PC-3 (cell line): ENCODE results near the gene TRIOBP. TPM values are rescaled to one million over a fixed set of nuclear protein-coding genes. Genes with fewer than 3 reads are reported as not detected.

ENCODE experiments used
- ATAC-seq: fragments of 200-7000 bp; cut with Tn5 transposase; 2 replicates; pipeline ENCODE4 v1.9.1; 2020; ENCODE audit warnings: mild to moderate bottlenecking, moderate library complexity
- BruUV-seq: library from RNA; stranded (reverse); fragments of 400-500 nt; replicated peaks from 2 replicates; lab custom pipeline; 2021; lab: Mats Ljungman, UMichigan
- CTCF ChIA-PET: fragments of 300-600 bp; sonication (Branson Sonifier 250); formaldehyde crosslinking; loops from one replicate; lab custom pipeline; 2022; ENCODE audit warnings: antibody characterized with exemption; lab: Charles Lee
- POLR2A ChIA-PET: fragments of 300-600 bp; sonication (Branson Sonifier 250); formaldehyde crosslinking; loops from one replicate; lab custom pipeline; 2022; ENCODE audit warnings: antibody characterized with exemption; ENCODE audit not compliant: unreplicated experiment; lab: Charles Lee
- DNase-seq: peaks from one replicate; pipeline ENCODE4 v3.0.0-alpha.2; 2015
- H2AFZ ChIP-seq: fragments of 300-600 bp; sonication (generic); 2 replicates; pipeline ENCODE4 v1.6.0; 2016; ENCODE audit warnings: antibody characterized with exemption, low read length
- H3F3A ChIP-seq: fragments of 300-600 bp; sonication (generic); one replicate; pipeline ENCODE4 v1.6.0; 2017; ENCODE audit warnings: antibody characterized with exemption, low read length, control low read depth, mild to moderate bottlenecking; ENCODE audit not compliant: unreplicated experiment
- H3K27ac ChIP-seq: fragments of 300-600 bp; sonication (generic); 2 replicates; pipeline ENCODE4 v1.5.1; 2016; ENCODE audit warnings: mild to moderate bottlenecking, low read length
- H3K27me3 ChIP-seq: fragments of 300-600 bp; sonication (generic); 2 replicates; pipeline ENCODE4 v1.6.1; 2016; ENCODE audit warnings: low read length, mixed read lengths
- H3K36me3 ChIP-seq: fragments of 300-600 bp; sonication (generic); 2 replicates; pipeline ENCODE4 v1.6.1; 2016; ENCODE audit warnings: low read depth, mixed run types, low read length, mixed read lengths
- H3K4me1 ChIP-seq: fragments of 300-600 bp; sonication (generic); 2 replicates; pipeline ENCODE4 v1.5.1; 2016; ENCODE audit warnings: low read length; ENCODE audit not compliant: insufficient read depth
- H3K4me2 ChIP-seq: fragments of 300-600 bp; sonication (generic); 2 replicates; pipeline ENCODE4 v1.6.0; 2016; ENCODE audit warnings: low read length
- H3K4me3 ChIP-seq: fragments of 300-600 bp; sonication (generic); 2 replicates; pipeline ENCODE4 v1.5.1; 2016; ENCODE audit warnings: mild to moderate bottlenecking, low read length, mixed read lengths
- H3K79me2 ChIP-seq: fragments of 300-600 bp; sonication (generic); 2 replicates; pipeline ENCODE4 v1.6.1; 2017; ENCODE audit warnings: low read length, mixed read lengths
- H3K9ac ChIP-seq: fragments of 300-600 bp; sonication (generic); 2 replicates; pipeline ENCODE4 v1.6.0; 2016; ENCODE audit warnings: mild to moderate bottlenecking, low read length
- H3K9me2 ChIP-seq: fragments of 300-600 bp; sonication (generic); replicated peaks from 2 replicates; pipeline ENCODE4 v1.6.1; 2016; ENCODE audit warnings: mixed run types, low read length, mixed read lengths
- H3K9me3 ChIP-seq: fragments of 300-600 bp; sonication (generic); 2 replicates; pipeline ENCODE4 v1.6.1; 2016; ENCODE audit warnings: low read length, mixed read lengths
- H4K20me1 ChIP-seq: fragments of 300-600 bp; sonication (generic); 2 replicates; pipeline ENCODE4 v1.6.1; 2016; ENCODE audit warnings: low read length, mixed read lengths
- CTCF ChIP-seq: fragments of 300-600 bp; sonication (generic); conservative IDR thresholded peaks from 2 replicates; pipeline ENCODE4 v1.5.1; 2017; ENCODE audit warnings: antibody characterized with exemption, low read depth, mild to moderate bottlenecking, low read length
- EZH2 ChIP-seq: fragments of 300-600 bp; sonication (generic); IDR thresholded peaks from one replicate; pipeline ENCODE4 v1.6.1; 2017; ENCODE audit warnings: antibody characterized with exemption, mild to moderate bottlenecking, low read length; ENCODE audit not compliant: unreplicated experiment
- EZH2phosphoT487 ChIP-seq: fragments of 300-600 bp; sonication (generic); IDR thresholded peaks from 2 replicates; pipeline ENCODE4 v1.6.1; 2018; ENCODE audit warnings: mild to moderate bottlenecking, antibody characterized with exemption, low read length, borderline replicate concordance
- intact Hi-C: fragments of 100-400 bp; cut with micrococcal nuclease; formaldehyde crosslinking; loops from 2 replicates; pipeline ENCODE4 v1.9.0; 2023
- total RNA-seq: library from RNA; depleted of rRNA; stranded (reverse); fragments of >200 nt; gene quantifications from 2 replicates; pipeline ENCODE4 v1.2.3, GENCODE V29; 2014

The TRIOBP gene
- total RNA-seq, 1 experiment from 2014 or later = 64.5 TPM

GRCh38 chr22:37818409-37819104, 121.7 kb downstream of the TRIOBP start:
- H3K27ac ChIP-seq = no peak overlapping the region
- H3K79me2 ChIP-seq = no peaks in the 10 kb centered on the region
- no peaks in the 10 kb centered on the region for H3K36me3 ChIP-seq
- no peaks in the 10 kb centered on the region for H3K4me1 ChIP-seq
- no peak overlapping the region for H3K4me2 ChIP-seq
- no peak overlapping the region for H3K4me3 ChIP-seq
- no peaks in the 10 kb centered on the region for H3K9me2 ChIP-seq
- ChIA-PET POLR2A (interaction anchor here (0.5 kb wide), 1 partner anchor 141 kb away, joined by 6 read pairs; no protein-coding TSS in a partner anchor), CTCF (interaction anchor here (0.6 kb wide), 1 partner anchor 11 kb away, joined by 4 read pairs; no protein-coding TSS in a partner anchor)
- ATAC-seq (no peak), DNase-seq (no peak)
- no peak overlapping the region for H2AFZ ChIP-seq
- H3K9ac ChIP-seq = no peak overlapping the region
- BruUV-seq = no TSS peak
- no peaks in the 10 kb centered on the region for H3K9me3 ChIP-seq
- H4K20me1 ChIP-seq = no peaks in the 10 kb centered on the region
- TF ChIP-seq EZH2phosphoT487 (no peak), EZH2 (no peak), CTCF (no peak)
- no peaks in the 10 kb centered on the region for H3F3A ChIP-seq
- intact Hi-C loops = no loop called here
- no peaks in the 10 kb centered on the region for H3K27me3 ChIP-seq

GRCh38 chr22:37819105-37819433, 122.2 kb downstream of the TRIOBP start:
- H3K27ac ChIP-seq = no peak overlapping the region
- BruUV-seq = no TSS peak
- ChIA-PET CTCF (no interaction called here), POLR2A (interaction anchor here (0.5 kb wide), 1 partner anchor 140 kb away, joined by 6 read pairs; no protein-coding TSS in a partner anchor)
- no peaks in the 10 kb centered on the region for H4K20me1 ChIP-seq
- ATAC-seq (no peak), DNase-seq (no peak)
- no peak overlapping the region for H3K4me2 ChIP-seq
- H3K4me3 ChIP-seq = no peak overlapping the region
- no peaks in the 10 kb centered on the region for H3K27me3 ChIP-seq
- H3K4me1 ChIP-seq = no peaks in the 10 kb centered on the region
- no peaks in the 10 kb centered on the region for H3K9me2 ChIP-seq
- no peaks in the 10 kb centered on the region for H3F3A ChIP-seq
- TF ChIP-seq EZH2phosphoT487 (no peak), CTCF (no peak)
- intact Hi-C loops = no loop called here
- H2AFZ ChIP-seq = no peak overlapping the region
- H3K36me3 ChIP-seq = no peaks in the 10 kb centered on the region
- no peaks in the 10 kb centered on the region for H3K9me3 ChIP-seq
- no peak overlapping the region for H3K9ac ChIP-seq
- no peaks in the 10 kb centered on the region for H3K79me2 ChIP-seq

- H3K27me3 ChIP-seq = no peaks in the 10 kb centered on the region
- H3K4me3 ChIP-seq = no peak overlapping the region
- no peaks in the 10 kb centered on the region for H4K20me1 ChIP-seq
- ChIA-PET CTCF (no interaction called here), POLR2A (no interaction called here)
- no TSS peak for BruUV-seq
- intact Hi-C loops = no loop called here
- ATAC-seq (no peak), DNase-seq (no peak)
- no peaks in the 10 kb centered on the region for H3F3A ChIP-seq
- no peaks in the 10 kb centered on the region for H3K4me1 ChIP-seq
- no peaks in the 10 kb centered on the region for H3K36me3 ChIP-seq
- no peak overlapping the region for H3K9ac ChIP-seq
- no peak overlapping the region for H3K4me2 ChIP-seq
- H2AFZ ChIP-seq = no peak overlapping the region
- H3K79me2 ChIP-seq = no peaks in the 10 kb centered on the region
- H3K9me2 ChIP-seq = no peaks in the 10 kb centered on the region
- TF ChIP-seq EZH2 (no peak), EZH2phosphoT487 (no peak), CTCF (no peak)
- no peaks in the 10 kb centered on the region for H3K9me3 ChIP-seq
- H3K27ac ChIP-seq = no peak overlapping the region
Observed at GRCh38 chr22:37820350-37820749, 123.5 kb downstream of the TRIOBP start.
